Natural killer cell (primary cell): ENCODE measurements around the gene EXOC6B. TPM values are rescaled to one million over a fixed set of nuclear protein-coding genes. Genes with fewer than 3 reads are reported as not detected.

Experiments used
- ATAC-seq, 3 donors: fragments of 150-1000 bp in 2 of 3; fragments of 200-7000 bp in 1 of 3; cut with Tn5 transposase; 1 replicate in 1 of 3; 2 replicates in 2 of 3; pipeline ENCODE4 v1.10.0; 2021; ENCODE audit warnings: mild to moderate bottlenecking in 2 of 3, moderate library complexity in 2 of 3
- DNase-seq, 2 donors: peaks; one replicate each; pipeline versions ENCODE4 v3.0.0 to v3.0.0-alpha.2; 2013 to 2021; ENCODE audit warnings: mixed read lengths in 1 of 2
- H3K27ac ChIP-seq: one replicate; pipeline ENCODE4 v1.5.1; 2013; ENCODE audit warnings: mild to moderate bottlenecking, low read length
- H3K27me3 ChIP-seq: one replicate; pipeline ENCODE4 v1.6.1; 2013; ENCODE audit warnings: low read length; ENCODE audit not compliant: control insufficient read depth, insufficient read depth
- H3K36me3 ChIP-seq: one replicate; pipeline ENCODE4 v1.6.1; 2013; ENCODE audit warnings: low read length; ENCODE audit not compliant: control insufficient read depth, insufficient read depth
- H3K4me1 ChIP-seq: one replicate; pipeline ENCODE4 v1.6.1; 2013; ENCODE audit warnings: low read length; ENCODE audit not compliant: control insufficient read depth, insufficient read depth
- H3K4me3 ChIP-seq: one replicate; pipeline ENCODE4 v1.5.1; 2013; ENCODE audit warnings: low read length
- H3K9me3 ChIP-seq: one replicate; pipeline ENCODE4 v1.6.1; 2013; ENCODE audit warnings: low read length; ENCODE audit not compliant: control insufficient read depth, insufficient read depth
- H3K27ac Mint-ChIP-seq, 2 donors: one replicate each; pipeline ENCODE4 v1.8.0; 2022; ENCODE audit warnings: mild to moderate bottlenecking in 2 of 2, mixed read lengths in 2 of 2, moderate library complexity in 1 of 2
- H3K27me3 Mint-ChIP-seq, 2 donors: one replicate each; pipeline ENCODE4 v1.8.0; 2022; ENCODE audit warnings: low read depth in 2 of 2, mixed read lengths in 2 of 2
- H3K36me3 Mint-ChIP-seq: one replicate; pipeline ENCODE4 v1.8.0; 2022; ENCODE audit warnings: mixed read lengths
- H3K4me1 Mint-ChIP-seq, 2 donors: one replicate each; pipeline ENCODE4 v1.8.0; 2022; ENCODE audit warnings: mixed read lengths in 2 of 2
- H3K4me3 Mint-ChIP-seq: one replicate; pipeline ENCODE4 v1.8.0; 2022; ENCODE audit warnings: mild to moderate bottlenecking, moderate library complexity, mixed read lengths
- H3K9me3 Mint-ChIP-seq, 2 donors: one replicate each; pipeline ENCODE4 v1.8.0; 2022; ENCODE audit warnings: mixed read lengths in 2 of 2
- WGBS: methylation state at CpG from one replicate; pipeline ENCODE4 v1.1.7; 2013; ENCODE audit warnings: missing lambda C conversion rate; ENCODE audit not compliant: insufficient coverage; 5-methylcytosine and 5-hydroxymethylcytosine counted together
- intact Hi-C: fragments of 100-400 bp; cut with micrococcal nuclease; formaldehyde crosslinking; loops from one replicate; pipeline ENCODE4 v1.14.2; 2022
- total RNA-seq, 4 donors: library from RNA; stranded (reverse); fragments of 120-200 nt in 1 of 4; gene quantifications; one replicate each; pipeline versions ENCODE4 v1.2.3 to v1.2.4, GENCODE V29; 2013 to 2022
- TF ChIP-seq, protein P1 (sequence below): fragments of 200-600 bp; IDR thresholded peaks from one replicate; pipeline ENCODE4 v1.8.0; 2022; ENCODE audit warnings: antibody characterized with exemption

EXOC6B gene
- total RNA-seq, 3 donors from 2014 or later (not counting 1 experiment from before 2014, with no cell fraction given), result 16.6 to 17.2 (median 17.1) TPM

- ATAC-seq (no peak), DNase-seq (no peak)
- peaks cover 16 to 18% of the 10 kb centered on the region in 2 donors for H3K4me1 Mint-ChIP-seq
- Histone ChIP-seq H3K36me3 (no peaks in the 10 kb centered on the region), H3K27ac (no peak overlapping the region), H3K4me1 (peaks cover 15% of the 10 kb centered on the region), H3K9me3 (no peaks in the 10 kb centered on the region), H3K4me3 (no peak overlapping the region), H3K27me3 (peaks cover 13% of the 10 kb centered on the region)
- TF ChIP-seq, protein P1, sequence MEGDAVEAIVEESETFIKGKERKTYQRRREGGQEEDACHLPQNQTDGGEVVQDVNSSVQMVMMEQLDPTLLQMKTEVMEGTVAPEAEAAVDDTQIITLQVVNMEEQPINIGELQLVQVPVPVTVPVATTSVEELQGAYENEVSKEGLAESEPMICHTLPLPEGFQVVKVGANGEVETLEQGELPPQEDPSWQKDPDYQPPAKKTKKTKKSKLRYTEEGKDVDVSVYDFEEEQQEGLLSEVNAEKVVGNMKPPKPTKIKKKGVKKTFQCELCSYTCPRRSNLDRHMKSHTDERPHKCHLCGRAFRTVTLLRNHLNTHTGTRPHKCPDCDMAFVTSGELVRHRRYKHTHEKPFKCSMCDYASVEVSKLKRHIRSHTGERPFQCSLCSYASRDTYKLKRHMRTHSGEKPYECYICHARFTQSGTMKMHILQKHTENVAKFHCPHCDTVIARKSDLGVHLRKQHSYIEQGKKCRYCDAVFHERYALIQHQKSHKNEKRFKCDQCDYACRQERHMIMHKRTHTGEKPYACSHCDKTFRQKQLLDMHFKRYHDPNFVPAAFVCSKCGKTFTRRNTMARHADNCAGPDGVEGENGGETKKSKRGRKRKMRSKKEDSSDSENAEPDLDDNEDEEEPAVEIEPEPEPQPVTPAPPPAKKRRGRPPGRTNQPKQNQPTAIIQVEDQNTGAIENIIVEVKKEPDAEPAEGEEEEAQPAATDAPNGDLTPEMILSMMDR, result no peak
- WGBS, result 90% methylated on average over 5 of the region's 5 CpGs
- H3K9me3 Mint-ChIP-seq, result no peaks in the 10 kb centered on the region
- H3K27ac Mint-ChIP-seq, result no peak overlapping the region
- no peak overlapping the region for H3K4me3 Mint-ChIP-seq
- peaks cover 35 to 38% of the 10 kb centered on the region in 2 donors for H3K27me3 Mint-ChIP-seq
- intact Hi-C loops, result loop anchor here (5.0 kb wide), 1 partner anchor 622 kb away; no protein-coding TSS in a partner anchor
- no peaks in the 10 kb centered on the region for H3K36me3 Mint-ChIP-seq
Observed at GRCh38 chr2:72153924-72154323, 671.9 kb downstream of the EXOC6B start.

DNA sequence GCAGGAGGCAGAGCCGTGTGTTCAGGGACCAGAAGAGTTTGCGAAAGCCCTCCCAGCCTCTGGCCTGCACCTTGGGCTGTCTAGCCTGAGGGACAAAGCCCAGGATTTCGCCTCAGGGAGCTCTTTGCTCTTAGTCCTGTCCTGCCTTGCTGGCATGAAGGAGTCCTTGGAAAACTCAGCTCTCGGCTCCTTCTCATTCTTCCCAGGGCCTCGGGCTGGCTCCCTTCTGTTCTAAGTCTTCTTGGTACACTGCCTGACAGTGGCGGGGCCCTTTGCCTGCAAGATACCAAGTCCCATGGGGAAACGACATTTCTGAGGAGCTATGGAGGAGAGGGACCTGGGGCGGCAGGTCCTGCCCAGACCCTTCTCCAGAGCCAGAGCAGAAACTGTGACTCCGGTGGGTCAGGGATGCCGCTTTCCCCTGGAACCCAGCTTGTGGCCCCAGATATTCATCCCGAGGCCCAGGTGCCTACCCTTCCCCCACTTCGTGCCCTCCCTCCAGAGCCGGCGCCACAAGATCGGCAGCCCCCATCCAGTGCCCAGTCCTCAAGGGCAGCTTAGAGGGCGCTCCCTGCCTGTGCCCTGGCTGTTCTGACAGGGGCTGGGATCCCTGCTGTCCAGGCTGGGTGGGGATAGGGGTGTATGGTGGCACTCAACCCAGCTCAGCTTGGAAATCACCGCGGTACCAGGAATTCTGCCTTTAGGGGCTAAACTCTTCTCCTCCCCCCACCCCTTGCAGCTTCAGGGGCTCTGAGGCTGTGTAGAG, 672.6 kb downstream of the EXOC6B start:
- no peaks in the 10 kb centered on the region for H3K36me3 Mint-ChIP-seq
- peaks cover 16% of the 10 kb centered on the region for H3K4me1 ChIP-seq
- H3K36me3 ChIP-seq, result no peaks in the 10 kb centered on the region
- H3K4me3 Mint-ChIP-seq, result no peak overlapping the region
- DNase-seq (no peak), ATAC-seq (no peak)
- H3K27ac Mint-ChIP-seq, result no peak overlapping the region
- H3K27ac ChIP-seq, result no peak overlapping the region
- peaks cover 22 to 24% of the 10 kb centered on the region in 2 donors for H3K4me1 Mint-ChIP-seq
- H3K4me3 ChIP-seq, result no peak overlapping the region
- H3K9me3 Mint-ChIP-seq, result no peaks in the 10 kb centered on the region
- 82% methylated on average over 16 of the region's 18 CpGs for WGBS
- intact Hi-C loops, result loop anchor here (5.0 kb wide), 1 partner anchor 621 kb away; no protein-coding TSS in a partner anchor
- H3K9me3 ChIP-seq, result no peaks in the 10 kb centered on the region
- TF ChIP-seq, protein P1, result no peak
- peaks cover 14% of the 10 kb centered on the region for H3K27me3 ChIP-seq
- peaks cover 38 to 45% of the 10 kb centered on the region in 2 donors for H3K27me3 Mint-ChIP-seq

DNA sequence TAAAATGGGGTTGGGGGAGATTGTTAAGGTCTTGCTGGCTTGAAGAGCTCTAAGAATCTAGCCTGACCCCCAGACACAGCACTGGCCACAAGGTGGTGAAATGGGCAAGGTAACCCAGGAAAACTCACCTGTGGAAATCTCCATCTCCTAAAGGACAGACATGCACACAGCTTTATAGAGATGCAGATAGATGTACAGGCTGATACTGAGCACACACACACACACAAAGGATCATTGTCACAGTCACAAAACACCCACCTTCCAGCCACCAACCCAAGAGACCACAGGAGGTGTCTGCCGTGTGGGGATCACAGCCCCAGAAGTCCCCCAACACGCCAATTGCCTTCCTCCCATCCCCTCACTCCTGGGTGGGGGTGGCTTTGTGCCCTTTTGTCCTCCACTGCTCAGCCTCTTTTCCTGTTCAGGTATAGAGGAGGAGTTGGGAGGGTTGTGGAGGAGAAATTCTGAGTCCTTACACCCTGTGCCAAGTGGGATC, 674.9 kb downstream of the EXOC6B start:
- Histone ChIP-seq H3K4me1 (peaks cover 29% of the 10 kb centered on the region), H3K27ac (no peak overlapping the region), H3K4me3 (no peak overlapping the region), H3K27me3 (peaks cover 30% of the 10 kb centered on the region), H3K9me3 (no peaks in the 10 kb centered on the region), H3K36me3 (no peaks in the 10 kb centered on the region)
- intact Hi-C loops, result loop anchor here (2.0 to 5.0 kb wide), 2 partner anchors 602 to 619 kb away; no protein-coding TSS in a partner anchor
- Mint-ChIP-seq H3K27me3 (peaks cover 45 to 60% of the 10 kb centered on the region in 2 donors), H3K36me3 (no peaks in the 10 kb centered on the region), H3K4me1 (peaks cover 28 to 32% of the 10 kb centered on the region in 2 donors), H3K4me3 (no peak overlapping the region), H3K27ac (no peak overlapping the region), H3K9me3 (no peaks in the 10 kb centered on the region)
- ATAC-seq (no peak), DNase-seq (no peak)
- WGBS, result 63% methylated on average over 1 of the region's 2 CpGs
- TF ChIP-seq, protein P1, result no peak
